ENCODE results near the gene TRMT2B.
A peak's percentile ranks its signal among the peaks of the same experiment; 100 is the strongest.
"Not testable (repeated sequence)": the region's sequence is repeated elsewhere in the genome, so short reads cannot be mapped to it uniquely, and the experiment has no call there.

TRMT2B gene, protein sequence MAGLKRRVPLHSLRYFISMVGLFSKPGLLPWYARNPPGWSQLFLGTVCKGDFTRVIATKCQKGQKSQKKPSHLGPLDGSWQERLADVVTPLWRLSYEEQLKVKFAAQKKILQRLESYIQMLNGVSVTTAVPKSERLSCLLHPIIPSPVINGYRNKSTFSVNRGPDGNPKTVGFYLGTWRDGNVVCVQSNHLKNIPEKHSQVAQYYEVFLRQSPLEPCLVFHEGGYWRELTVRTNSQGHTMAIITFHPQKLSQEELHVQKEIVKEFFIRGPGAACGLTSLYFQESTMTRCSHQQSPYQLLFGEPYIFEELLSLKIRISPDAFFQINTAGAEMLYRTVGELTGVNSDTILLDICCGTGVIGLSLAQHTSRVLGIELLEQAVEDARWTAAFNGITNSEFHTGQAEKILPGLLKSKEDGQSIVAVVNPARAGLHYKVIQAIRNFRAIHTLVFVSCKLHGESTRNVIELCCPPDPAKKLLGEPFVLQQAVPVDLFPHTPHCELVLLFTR

DNA sequence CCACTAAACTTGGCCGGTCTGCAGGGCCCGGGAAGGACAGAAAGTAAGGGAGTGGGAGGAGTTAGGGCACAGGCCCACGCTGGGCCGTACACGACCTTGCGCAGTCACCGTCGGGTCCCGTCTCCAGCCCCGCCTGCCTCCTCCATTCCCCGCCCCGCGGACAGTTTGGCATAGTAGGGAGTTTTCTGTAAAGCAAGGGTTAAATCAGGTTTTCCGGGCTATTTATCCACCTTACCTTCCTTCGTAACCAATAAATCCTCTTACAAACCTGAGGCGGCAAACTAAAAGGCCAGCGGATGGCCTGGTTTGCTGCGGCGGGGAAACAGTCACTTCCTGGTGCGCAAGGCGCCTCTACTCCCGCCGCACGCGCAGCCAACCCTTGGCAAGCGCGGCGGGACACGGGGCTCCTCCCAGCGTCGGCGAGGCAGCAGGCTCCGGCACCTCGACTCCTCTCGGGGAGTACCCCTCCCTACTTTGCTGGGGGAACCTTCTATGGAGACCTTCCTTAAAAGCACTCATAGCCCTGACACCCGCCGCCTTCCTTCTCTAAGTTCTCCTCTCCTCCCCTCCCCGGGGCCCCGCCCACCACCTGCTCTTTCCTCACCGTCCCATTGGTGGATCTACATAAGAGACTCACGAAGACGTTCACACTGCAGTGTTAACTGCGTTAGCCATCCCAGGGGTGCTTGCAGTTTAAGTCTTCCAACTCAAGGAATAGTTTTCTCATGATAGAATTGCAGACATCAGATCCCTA is at the start of gene TRMT2B:
Gene TRMT2B (minus strand): TSS at position 563 of the 754 bp plus-strand sequence. CDS start 9,822 bp downstream, outside the sequence.
- DNase-seq = peak; percentile 30

DNA sequence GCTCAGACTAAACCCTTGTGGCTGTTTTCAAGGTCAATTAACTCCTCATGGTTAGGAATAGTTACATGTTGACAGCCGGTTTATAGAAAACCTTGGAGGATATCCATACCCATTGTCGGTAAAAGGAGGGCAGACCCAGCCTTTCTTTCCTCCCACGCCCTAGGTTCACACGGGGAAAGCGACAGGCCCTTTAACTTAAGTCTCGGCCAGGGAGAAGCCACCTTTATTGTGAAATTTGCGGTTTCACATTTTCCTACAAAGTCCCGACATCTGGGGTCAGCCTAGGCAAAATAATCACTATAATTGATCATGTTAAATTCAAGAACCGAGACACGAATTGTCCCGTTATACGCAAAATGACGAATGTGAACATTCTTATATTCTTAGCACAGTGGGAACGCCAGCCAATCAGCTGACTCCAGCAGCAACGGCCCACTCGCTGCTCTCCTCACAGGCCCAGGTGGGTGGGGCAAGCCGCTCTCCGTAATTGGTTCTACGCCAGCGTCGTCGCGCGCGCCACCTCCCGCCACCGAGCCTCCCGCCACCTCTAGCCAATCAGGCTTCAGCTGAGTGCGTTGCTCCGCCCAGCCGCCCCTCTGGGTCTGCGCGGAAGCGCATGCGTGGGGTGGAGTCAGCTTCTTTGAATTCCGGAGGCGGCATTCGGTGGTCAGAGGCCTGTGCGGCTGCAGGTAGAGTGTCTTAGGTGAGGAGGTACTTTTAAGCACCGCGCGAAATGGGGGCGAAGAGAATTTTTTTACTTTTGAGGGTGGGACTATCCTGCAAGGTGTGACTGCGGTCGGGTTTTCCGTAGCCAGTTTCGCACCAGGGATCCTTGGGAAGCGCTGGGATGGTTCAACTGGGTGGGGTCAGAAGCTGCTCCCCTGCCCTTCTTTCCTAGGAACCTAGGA is 45.9 kb upstream of the TRMT2B start, which contains the start of gene CENPI:
Gene CENPI (plus strand): TSS at position 659 of the 908 bp plus-strand sequence. CDS start 2,867 bp downstream, outside the sequence.
- DNase-seq = peak; percentile 87

DNA sequence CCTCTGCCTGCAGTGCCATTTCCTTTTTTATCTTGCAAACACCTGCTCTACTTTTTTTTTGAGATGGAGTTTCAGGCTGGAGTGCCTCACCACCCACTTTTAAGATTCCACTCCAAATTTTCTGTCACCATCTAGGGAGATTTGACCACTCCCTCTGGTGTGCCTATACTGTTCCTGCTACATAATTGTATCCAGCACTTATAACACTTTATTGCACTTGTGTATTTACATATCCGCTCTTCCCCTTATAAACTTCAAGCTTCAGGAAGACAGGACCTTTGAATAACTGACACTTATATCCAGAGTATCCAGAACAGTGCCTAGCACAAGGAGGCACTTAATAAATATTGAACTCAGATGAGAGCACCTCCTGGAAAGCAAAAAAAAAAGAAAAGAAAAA is 39.9 kb upstream of the TRMT2B start:
- DNase-seq = no peak

DNA sequence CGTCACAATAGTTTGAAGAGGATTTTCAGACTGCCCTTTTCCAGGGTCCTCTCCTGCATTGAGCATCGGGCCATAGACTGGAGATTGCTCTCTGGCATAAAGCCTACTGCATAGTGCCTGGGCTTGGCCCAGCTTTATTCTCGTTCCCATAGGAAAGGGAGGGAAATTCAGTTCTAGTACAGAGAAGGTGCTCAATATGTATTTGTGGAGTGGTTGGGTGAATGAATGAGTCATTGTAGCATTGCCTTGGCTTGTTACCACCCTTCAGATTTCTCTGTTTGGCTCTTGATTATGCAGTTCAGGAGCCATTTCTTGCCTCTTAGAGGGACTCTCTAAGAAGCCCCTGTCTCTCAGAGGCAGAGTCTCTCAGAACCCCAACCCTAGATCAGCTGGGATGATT is 29.3 kb upstream of the TRMT2B start:
- no peak for DNase-seq

DNA sequence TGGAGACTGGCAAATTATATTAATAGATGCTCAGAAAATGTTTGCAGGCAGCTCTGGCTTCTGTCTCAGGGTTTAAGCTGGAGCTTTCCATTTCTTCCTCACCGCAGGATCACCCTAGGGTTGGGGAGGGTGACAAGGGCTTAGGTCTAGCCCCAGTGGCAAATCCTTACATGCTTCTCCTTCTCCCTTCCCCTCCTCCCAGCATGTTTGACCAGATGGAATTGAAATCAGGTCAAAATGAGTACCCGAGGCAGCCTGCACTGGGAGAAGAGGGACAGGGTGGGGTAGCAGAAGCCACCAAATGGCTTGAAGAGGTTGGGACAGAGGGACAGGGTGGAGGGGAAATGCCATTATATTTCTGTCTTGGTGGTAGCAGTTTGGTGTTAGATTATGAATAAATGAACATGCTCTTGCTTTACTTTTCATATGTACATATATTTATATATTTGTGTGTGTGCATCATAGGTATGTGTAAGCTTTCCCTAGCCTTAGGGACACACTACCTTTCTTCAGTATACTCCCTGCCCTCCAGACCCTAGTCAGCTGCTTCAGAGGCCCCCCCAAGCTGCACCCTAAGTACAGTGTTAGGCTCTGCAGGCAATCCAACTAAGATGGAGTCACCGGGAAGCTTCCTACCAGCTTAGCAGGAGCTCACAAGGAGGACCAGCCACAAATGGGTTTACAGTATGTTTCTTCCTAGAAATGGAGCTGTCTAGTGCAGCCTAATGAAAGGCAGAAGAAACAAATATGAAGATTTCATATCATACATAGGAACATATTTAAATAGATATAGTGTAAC is 28.6 kb upstream of the TRMT2B start:
- DNase-seq = no peak

DNA sequence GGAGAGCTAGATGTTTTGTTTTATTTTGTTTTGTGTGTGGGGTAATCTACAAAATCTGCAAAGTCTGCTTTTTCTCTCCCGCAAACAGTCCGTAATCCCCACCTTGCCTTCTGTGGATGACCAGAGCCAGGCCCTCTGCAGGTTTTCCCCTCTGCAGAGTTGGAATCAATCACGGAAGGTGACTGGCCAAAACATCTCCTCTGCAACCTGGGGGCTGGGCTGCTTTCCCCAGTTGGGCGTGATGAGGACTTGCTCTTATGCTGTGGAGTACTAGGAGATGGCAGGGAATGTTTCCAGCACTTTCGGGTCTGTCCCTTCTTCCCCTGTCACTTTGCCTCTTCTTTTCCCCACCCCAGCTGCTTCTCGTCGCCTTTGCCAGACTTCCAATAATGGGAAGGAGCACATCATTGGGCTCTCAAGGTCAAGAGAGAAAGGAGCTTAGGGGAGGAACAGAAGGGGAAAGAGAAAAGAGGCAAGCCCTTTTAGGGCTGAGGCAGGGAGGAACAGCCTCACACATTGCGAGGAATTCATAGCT is 27.9 kb upstream of the TRMT2B start:
- DNase-seq = no peak

DNA sequence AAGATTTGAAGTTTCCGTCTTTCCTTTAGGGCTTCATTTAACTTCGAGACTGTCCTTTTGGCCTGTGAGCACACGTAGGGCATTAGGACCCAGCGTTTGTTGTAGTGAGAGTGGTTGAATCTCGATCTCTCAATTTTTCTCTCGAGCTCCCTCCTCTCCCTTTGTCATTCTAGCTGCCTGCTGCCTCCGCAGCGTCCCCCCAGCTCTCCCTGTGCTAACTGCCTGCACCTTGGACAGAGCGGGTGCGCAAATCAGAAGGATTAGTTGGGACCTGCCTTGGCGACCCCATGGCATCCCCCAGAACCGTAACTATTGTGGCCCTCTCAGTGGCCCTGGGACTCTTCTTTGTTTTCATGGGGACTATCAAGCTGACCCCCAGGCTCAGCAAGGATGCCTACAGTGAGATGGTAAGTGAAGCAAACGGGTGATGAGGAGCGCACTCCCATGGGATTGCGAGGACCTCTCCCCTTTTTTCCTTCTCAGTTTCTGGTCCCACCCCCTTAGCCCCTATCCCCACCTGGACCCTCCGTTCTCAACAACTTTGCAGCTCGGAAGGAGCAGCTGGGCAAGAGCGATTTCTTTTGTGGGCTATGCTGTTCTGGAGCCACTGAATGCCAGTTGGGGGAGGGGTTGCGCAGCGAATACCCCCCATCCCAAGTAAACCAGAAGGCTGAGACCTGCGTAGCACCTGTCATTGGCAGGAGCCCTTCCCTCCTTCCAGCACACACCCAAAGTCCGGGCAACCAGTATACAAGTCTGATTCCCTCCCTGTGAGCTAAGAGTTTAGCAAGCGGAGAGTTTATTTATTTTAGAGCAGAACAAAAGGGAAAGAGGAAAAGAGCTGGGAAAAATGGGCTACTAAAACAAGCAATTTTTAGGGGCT is 27.0 kb upstream of the TRMT2B start, which contains the start of gene TMEM35A:
Gene TMEM35A (plus strand): TSS at position 164 of the 883 bp plus-strand sequence. CDS start 124 bp downstream, at position 288.
- no peak for DNase-seq

DNA sequence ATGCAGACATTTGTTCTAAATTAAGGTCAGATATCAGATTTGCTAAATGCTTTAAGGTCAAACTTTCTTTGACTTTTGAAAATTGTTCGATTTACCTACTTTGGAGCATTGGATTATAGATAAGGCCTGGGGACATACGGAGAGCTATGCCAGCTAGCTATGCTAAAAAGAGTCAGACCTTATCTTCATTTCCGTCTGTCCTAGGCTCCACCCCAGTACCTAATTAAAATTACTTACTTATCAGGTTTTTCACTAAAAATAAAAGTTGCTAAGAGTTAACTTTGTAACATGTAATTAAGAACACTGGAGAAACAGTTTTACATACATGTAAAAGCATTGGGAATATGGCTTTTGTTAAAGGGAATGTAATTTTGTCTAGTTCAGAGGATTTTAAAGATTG is 19.7 kb upstream of the TRMT2B start:
- DNase-seq = no peak

DNA sequence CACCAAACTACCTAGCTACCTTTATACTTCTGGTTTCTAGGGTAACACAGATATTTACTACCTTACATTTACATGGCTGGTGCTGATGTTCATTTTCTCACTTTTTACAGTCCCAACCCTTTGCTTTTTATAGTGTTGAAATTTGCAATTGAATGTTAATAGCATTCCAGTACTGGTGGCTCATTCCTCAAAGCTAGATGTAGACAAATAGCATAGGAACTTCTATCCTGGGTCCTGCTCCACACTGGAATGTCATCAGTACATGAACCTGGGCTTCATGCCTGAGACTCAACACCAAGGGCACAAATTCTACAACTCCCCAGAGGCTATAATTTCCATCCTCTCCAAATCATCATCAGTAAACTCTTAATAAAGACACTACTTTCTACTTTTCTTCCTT is 10.3 kb upstream of the TRMT2B start:
- no peak for DNase-seq

DNA sequence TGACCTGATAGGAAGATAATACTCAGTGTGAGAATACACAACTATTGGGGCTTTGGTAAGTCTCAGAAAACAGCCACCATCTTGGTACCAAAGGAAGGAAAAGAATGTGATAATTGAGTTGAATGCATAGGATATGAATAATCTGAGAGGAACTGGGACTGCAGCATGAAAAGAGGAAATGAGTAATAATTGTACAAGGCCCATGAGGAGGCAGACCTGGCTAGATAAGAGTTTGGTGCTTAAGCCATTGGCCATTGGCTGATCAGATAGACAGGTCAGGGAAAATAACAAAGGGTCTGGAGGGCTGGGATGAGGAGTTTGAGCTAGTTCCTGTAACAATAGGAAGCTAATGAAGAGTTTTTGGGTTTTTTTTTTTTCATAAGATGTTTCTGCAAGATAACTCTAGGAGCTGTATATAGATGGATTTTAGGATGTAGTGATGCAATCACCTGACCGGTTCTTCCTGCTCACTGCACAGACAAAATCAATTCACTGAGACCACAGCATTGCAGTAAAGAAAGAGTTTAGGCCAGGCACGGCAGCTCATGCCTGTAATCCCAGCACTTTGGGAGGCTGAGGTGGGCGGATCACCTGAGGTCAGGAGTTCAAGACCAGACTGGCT is 5.3 kb upstream of the TRMT2B start:
- DNase-seq = no peak

DNA sequence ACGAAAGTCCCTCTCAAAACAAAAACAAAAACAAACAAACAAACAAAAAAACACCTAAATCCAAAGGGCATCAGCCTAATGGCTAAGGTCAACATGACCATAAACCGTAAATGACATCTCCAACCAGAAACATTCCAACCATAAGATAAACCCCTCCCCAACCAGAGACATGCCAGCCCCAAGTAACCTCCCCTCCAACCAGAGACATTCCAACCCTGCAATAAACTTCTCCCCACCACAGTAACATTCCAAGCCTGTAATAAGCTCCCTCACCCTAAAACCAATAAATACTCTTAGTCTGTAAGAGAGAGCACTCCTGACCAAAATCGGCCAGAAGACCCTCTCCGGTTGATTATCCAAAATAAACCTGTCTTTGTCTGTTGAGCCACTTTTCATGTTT is 4.6 kb upstream of the TRMT2B start:
- not testable (repeated sequence) for DNase-seq

DNA sequence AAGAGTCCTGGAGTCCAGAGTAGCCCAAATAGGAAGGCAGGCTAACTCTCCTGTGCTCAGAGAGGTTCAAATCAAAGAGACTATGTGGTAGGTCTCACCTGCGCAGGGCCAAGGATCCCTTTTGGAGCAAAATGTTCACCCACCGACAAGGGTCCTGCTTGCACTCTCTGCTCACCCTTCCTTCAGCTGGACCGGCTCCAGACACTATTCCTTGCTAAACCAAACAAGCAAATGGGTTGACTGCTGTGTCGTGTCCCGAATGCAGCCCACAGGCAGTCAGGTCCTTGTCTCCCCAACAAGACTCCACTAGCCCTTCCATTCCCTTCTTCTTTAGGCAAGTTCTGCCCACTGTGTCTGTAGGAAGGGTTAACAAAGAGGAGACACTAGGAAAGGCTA is 760 bp downstream of the TRMT2B start:
- DNase-seq = no peak

DNA sequence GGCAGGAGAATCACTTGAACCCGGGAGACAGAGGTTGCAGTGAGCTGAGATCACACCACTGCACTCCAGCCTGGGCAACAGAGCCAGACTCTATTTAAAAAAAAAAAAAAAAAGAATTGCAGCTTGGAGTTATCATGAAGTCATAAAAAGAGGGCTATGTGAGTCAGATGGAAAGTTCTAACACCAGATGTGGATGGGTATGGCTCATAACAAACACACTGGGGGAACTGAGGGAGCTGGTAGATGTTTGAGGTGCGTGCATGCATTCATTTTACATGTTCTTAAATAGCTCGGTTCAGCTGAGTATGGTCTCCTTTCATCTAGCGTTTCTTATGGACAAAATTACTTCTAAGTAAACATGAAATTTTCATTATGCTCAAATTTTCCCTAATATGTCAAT is 11.7 kb downstream of the TRMT2B start:
- DNase-seq = no peak

DNA sequence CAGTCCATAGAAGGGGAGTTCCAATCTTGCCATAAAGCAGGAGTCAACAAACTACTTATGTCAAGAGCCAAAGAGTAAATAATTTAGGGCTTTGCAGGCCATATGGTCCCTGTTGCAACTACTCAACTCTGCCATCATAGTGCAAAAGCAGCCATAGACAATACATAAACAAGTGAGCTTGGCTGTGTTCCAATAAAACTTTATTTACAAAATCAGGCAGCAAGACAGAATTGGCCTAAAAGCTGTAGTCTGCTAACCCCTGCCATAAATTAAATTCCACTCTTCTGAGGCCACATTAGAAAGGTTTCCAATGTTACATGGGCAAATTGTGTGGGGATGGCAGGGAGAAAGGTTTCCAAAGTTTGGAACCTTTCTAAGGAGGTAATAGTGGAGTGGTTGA is 14.7 kb downstream of the TRMT2B start:
- DNase-seq = no peak

DNA sequence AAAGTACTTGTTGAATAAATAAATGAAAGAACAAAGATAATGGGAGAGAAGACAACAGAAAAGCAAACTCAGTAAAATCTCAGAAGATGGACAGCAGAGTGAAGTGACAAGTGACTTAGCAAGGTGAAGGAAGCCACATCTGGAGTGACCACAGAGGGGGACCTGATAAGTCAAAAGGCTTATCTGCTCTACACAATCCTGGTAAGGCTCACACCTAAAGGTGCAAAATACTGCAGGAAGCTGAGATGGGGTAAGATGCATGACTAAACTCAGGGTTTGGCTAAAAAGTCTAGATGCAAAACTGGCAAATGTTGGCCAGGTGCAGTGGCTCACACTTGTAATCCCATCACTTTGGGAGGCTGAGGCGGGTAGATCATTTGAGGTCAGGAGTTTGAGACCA is 22.2 kb downstream of the TRMT2B start:
- no peak for DNase-seq

DNA sequence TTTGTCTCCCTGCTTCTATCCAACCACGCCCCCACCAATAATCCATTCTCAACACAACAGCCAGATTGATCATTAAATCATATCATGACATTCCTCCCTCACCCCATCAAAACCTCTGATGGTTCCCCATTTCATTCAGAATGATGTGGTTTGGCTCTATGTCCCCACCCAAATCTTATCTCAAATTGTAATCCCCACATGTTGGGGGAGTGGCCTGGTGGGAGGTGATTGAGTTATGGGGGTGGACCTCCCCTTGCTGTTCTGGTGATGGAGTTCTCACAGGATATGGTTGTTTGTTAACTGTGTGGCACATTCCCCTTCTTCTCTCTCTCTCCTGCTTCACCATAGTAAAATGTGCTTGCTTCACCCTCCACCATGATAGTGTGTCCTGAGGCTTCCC is 23.3 kb downstream of the TRMT2B start:
- DNase-seq = no peak

DNA sequence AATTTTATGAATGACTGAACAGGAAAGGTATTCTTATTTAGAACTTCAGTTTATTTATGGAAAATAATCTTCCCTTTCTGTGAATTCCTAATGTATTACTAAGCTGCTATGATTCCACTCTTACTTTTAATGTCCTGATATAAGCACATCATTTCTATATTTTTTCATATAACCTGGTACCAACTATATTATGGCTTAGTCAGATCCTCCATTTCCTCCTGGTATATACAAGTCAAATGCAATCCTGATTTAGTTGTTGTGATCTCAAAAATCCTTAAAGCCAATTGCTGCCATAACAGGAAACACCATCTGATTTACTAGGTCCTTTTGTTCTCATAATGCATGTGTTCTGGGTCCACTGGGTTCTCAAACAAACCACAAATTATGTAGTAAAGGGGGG is 26.8 kb downstream of the TRMT2B start:
- DNase-seq = no peak

DNA sequence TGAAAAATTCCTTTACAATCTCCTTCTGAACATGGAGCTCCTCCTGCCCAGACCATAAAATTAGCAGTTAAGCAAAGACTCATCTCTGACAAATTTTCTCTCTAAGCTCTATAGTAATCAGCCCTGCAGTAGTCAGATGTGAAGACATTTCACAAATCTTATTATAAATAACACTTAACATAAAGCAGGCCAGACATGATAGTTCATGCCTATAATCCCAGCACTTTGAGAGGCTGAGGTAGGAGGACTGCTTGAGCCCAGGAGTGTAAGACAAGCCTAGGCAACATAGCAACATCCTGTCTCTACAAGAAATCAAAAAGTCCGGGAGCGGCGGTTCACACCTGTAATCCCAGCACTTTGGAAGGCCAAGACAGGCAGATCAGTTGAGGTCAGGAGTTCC is 29.9 kb downstream of the TRMT2B start:
- DNase-seq = no peak

DNA sequence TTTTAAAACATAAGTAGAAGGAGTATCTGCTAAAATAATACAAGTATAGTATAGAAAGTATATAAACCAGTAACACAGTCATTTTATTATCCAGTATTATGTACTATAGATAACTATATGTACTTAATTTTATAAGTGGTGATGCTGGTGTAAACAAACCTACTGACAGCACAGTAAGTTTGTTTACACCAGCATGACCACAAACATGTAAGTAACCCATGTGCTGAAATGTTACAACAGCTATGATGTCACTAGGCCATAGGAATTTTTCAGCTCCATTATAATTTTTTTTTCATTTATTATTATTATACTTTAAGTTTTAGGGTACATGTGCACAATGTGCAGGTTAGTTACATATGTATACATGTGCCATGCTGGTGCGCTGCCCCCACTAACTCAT is 39.9 kb downstream of the TRMT2B start:
- not testable (repeated sequence) for DNase-seq

DNA sequence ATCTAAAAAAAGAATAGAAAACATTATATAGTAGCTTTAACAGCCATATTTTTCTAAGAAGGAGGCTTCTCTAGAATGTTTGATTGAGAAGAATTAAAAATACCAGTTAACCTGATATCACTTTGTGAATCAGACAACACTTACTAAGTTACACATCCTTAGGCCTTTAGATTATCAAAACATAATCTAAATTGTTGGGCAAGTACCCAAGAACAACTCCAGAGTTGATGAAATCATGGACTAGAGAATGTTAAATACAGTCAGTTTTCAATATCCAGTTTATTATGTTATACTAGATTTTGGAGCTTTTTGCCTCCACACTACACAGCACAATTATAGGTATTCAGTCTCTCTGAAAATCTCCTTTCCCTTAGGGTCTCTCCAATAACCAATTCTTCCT is 42.8 kb downstream of the TRMT2B start:
- DNase-seq = no peak

Measured in COR-L47 (cell line).